GM18867 (cell line): Measurements from ENCODE around the gene NKAIN4.
"Not testable (repeated sequence)": the region's sequence is repeated elsewhere in the genome, so short reads cannot be mapped to it uniquely, and the experiment has no call there.

Experiments used
- ATAC-seq: cut with Tn5 transposase; IDR thresholded peaks from one replicate; pipeline ENCODE4 v1.9.1; 2021; ENCODE audit warnings: mild to moderate bottlenecking, moderate library complexity; ENCODE audit not compliant: unreplicated experiment

NKAIN4 gene

GRCh38 chr20:63258781-63259180, 4.5 kb upstream of the NKAIN4 start:
- ATAC-seq = no peak

GRCh38 chr20:63257629-63258028, 3.4 kb upstream of the NKAIN4 start:
- ATAC-seq = no peak

GRCh38 chr20:63256954-63257353, 2.7 kb upstream of the NKAIN4 start:
- no peak for ATAC-seq

- no peak for ATAC-seq
These were observed 1.9 kb upstream of the NKAIN4 start for GRCh38 chr20:63255931-63256704.

GRCh38 chr20:63254606-63255384, 532 bp upstream of the NKAIN4 start:
- no peak for ATAC-seq

- no peak for ATAC-seq
These were observed 628 bp downstream of the NKAIN4 start for GRCh38 chr20:63253438-63254231.

GRCh38 chr20:63253065-63253437, 1.2 kb downstream of the NKAIN4 start:
- ATAC-seq = no peak

- ATAC-seq = no peak
These were observed 2.0 kb downstream of the NKAIN4 start for GRCh38 chr20:63252284-63252711.

- not testable (repeated sequence) for ATAC-seq
These were observed 2.9 kb downstream of the NKAIN4 start for GRCh38 chr20:63251350-63251749.

GRCh38 chr20:63249891-63250290, 4.4 kb downstream of the NKAIN4 start:
- ATAC-seq = no peak

- ATAC-seq = no peak
These were observed 5.2 kb downstream of the NKAIN4 start for GRCh38 chr20:63248835-63249591.

- ATAC-seq = no peak
These were observed 6.5 kb downstream of the NKAIN4 start for GRCh38 chr20:63247671-63248228.

GRCh38 chr20:63246490-63247288, 7.6 kb downstream of the NKAIN4 start:
- ATAC-seq = no peak

- no peak for ATAC-seq
These were observed 9.8 kb downstream of the NKAIN4 start for GRCh38 chr20:63244468-63244867.

GRCh38 chr20:63243604-63244247, 10.5 kb downstream of the NKAIN4 start:
- no peak for ATAC-seq

- no peak for ATAC-seq
These were observed 11.5 kb downstream of the NKAIN4 start for GRCh38 chr20:63242736-63243135.

- no peak for ATAC-seq
These were observed 13.0 kb downstream of the NKAIN4 start for GRCh38 chr20:63241272-63241671.

- ATAC-seq = no peak
These were observed 14.3 kb downstream of the NKAIN4 start for GRCh38 chr20:63240004-63240403.

GRCh38 chr20:63239431-63239830, 14.8 kb downstream of the NKAIN4 start:
- no peak for ATAC-seq
